Activated B cell treated with CpG ODN at 0.5 μM for 24 hours (primary cell): ENCODE results near the gene CTDP1. TPM values are rescaled to one million over a fixed set of nuclear protein-coding genes. Genes with fewer than 3 reads are reported as not detected.

Source experiments
- ATAC-seq: fragments of 200-7000 bp; cut with Tn5 transposase; one replicate; pipeline ENCODE4 v1.10.0; 2021; ENCODE audit warnings: low read depth, mild to moderate bottlenecking, moderate library complexity
- CTCF ChIA-PET: fragments of 350-600 bp; sonication (Branson Sonifier 250); formaldehyde crosslinking; loops from one replicate; lab custom pipeline; 2021; ENCODE audit warnings: antibody characterized with exemption; lab: Charles Lee
- POLR2A ChIA-PET: fragments of 350-600 bp; sonication (Branson Sonifier 250); formaldehyde crosslinking; loops from one replicate; lab custom pipeline; 2021; ENCODE audit warnings: antibody characterized with exemption; lab: Charles Lee
- DNase-seq: peaks from one replicate; pipeline ENCODE4 v3.0.0; 2022
- H3K27ac Mint-ChIP-seq: one replicate; pipeline ENCODE4 v1.8.0; 2020; ENCODE audit warnings: mixed read lengths
- H3K27me3 Mint-ChIP-seq: one replicate; pipeline ENCODE4 v1.8.0; 2021; ENCODE audit warnings: mixed read lengths
- H3K36me3 Mint-ChIP-seq: one replicate; pipeline ENCODE4 v1.8.0; 2021; ENCODE audit warnings: low read depth, mixed read lengths
- H3K4me1 Mint-ChIP-seq: one replicate; pipeline ENCODE4 v1.8.0; 2021; ENCODE audit warnings: mixed read lengths
- H3K4me3 Mint-ChIP-seq: one replicate; pipeline ENCODE4 v1.8.0; 2020; ENCODE audit warnings: mild to moderate bottlenecking, mixed read lengths
- H3K9me3 Mint-ChIP-seq: one replicate; pipeline ENCODE4 v1.8.0; 2020; ENCODE audit warnings: mixed read lengths
- CTCF ChIP-seq: fragments of 200-600 bp; IDR thresholded peaks from one replicate; pipeline ENCODE4 v1.8.0; 2022; ENCODE audit warnings: antibody characterized with exemption, mild to moderate bottlenecking
- intact Hi-C: fragments of 100-400 bp; cut with micrococcal nuclease; formaldehyde crosslinking; loops from one replicate; pipeline ENCODE4 v1.15.1; 2024
- total RNA-seq: library from RNA; stranded (reverse); gene quantifications from 2 replicates; pipeline ENCODE4 v1.2.3, GENCODE V29; 2022

Gene CTDP1
- total RNA-seq, 1 donor from 2014 or later, result 33.8 TPM

GRCh38 chr18:79770501-79770815, 90.9 kb downstream of the CTDP1 start:
- H3K4me1 Mint-ChIP-seq, result no peaks in the 10 kb centered on the region
- intact Hi-C loops, result no loop called here
- peaks cover 17% of the 10 kb centered on the region for H3K27me3 Mint-ChIP-seq
- H3K4me3 Mint-ChIP-seq, result no peak overlapping the region
- peaks cover 15% of the 10 kb centered on the region for H3K9me3 Mint-ChIP-seq
- POLR2A ChIA-PET, result no interaction called here
- no peak overlapping the region for H3K27ac Mint-ChIP-seq
- DNase-seq, result no peak
- H3K36me3 Mint-ChIP-seq, result peaks cover 2% of the 10 kb centered on the region
- CTCF ChIA-PET, result no interaction called here
- no peak for TF ChIP-seq CTCF
- no peak for ATAC-seq

- no peak for TF ChIP-seq CTCF
- peaks cover 18% of the 10 kb centered on the region for H3K27me3 Mint-ChIP-seq
- intact Hi-C loops, result no loop called here
- peaks cover 2% of the 10 kb centered on the region for H3K36me3 Mint-ChIP-seq
- no peak for ATAC-seq
- H3K9me3 Mint-ChIP-seq, result peaks cover 15% of the 10 kb centered on the region
- H3K4me1 Mint-ChIP-seq, result no peaks in the 10 kb centered on the region
- no peak overlapping the region for H3K27ac Mint-ChIP-seq
- no peak for DNase-seq
- ChIA-PET POLR2A (no interaction called here), CTCF (no interaction called here)
- H3K4me3 Mint-ChIP-seq, result no peak overlapping the region
Measured at GRCh38 chr18:79770826-79771225, 91.2 kb downstream of the CTDP1 start.

- no peak for TF ChIP-seq CTCF
- DNase-seq, result no peak
- intact Hi-C loops, result no loop called here
- Mint-ChIP-seq H3K27me3 (peaks cover 21% of the 10 kb centered on the region), H3K36me3 (peaks cover 2% of the 10 kb centered on the region), H3K4me3 (no peak overlapping the region), H3K27ac (no peak overlapping the region), H3K9me3 (peaks cover 15% of the 10 kb centered on the region), H3K4me1 (no peaks in the 10 kb centered on the region)
- ChIA-PET CTCF (no interaction called here), POLR2A (no interaction called here)
- ATAC-seq, result no peak
Measured at GRCh38 chr18:79771446-79772107, 92.0 kb downstream of the CTDP1 start.

GRCh38 chr18:79772108-79772864, 92.7 kb downstream of the CTDP1 start:
- no peak for DNase-seq
- ChIA-PET CTCF (no interaction called here), POLR2A (no interaction called here)
- no peak for TF ChIP-seq CTCF
- intact Hi-C loops, result no loop called here
- H3K4me1 Mint-ChIP-seq, result no peaks in the 10 kb centered on the region
- no peak overlapping the region for H3K4me3 Mint-ChIP-seq
- peaks cover 15% of the 10 kb centered on the region for H3K9me3 Mint-ChIP-seq
- H3K27me3 Mint-ChIP-seq, result peaks cover 28% of the 10 kb centered on the region
- no peak overlapping the region for H3K27ac Mint-ChIP-seq
- peaks cover 2% of the 10 kb centered on the region for H3K36me3 Mint-ChIP-seq
- no peak for ATAC-seq

GRCh38 chr18:79772865-79773696, 93.5 kb downstream of the CTDP1 start:
- Mint-ChIP-seq H3K27me3 (peaks cover 31% of the 10 kb centered on the region), H3K4me3 (no peak overlapping the region), H3K27ac (no peak overlapping the region), H3K36me3 (no peaks in the 10 kb centered on the region), H3K9me3 (peaks cover 9% of the 10 kb centered on the region), H3K4me1 (no peaks in the 10 kb centered on the region)
- no peak for TF ChIP-seq CTCF
- DNase-seq (no peak), ATAC-seq (no peak)
- ChIA-PET CTCF (no interaction called here), POLR2A (no interaction called here)
- intact Hi-C loops, result no loop called here
